ENCODE measurements around the gene STAB2.
A peak's percentile ranks its signal among the peaks of the same experiment; 100 is the strongest.

The STAB2 gene

GRCh38 chr12:103547376-103547775, 39.7 kb upstream of the STAB2 start:
- TF ChIP-seq USF1 (IDR thresholded peaks at IDR 0.05), result no peak
- no peak for TF ChIP-seq YY1 (IDR thresholded peaks at IDR 0.05; ENCODE audit: low read depth)
- no peak for TF ChIP-seq TCF12 (IDR thresholded peaks at IDR 0.05; ENCODE audit: low read depth)
- no peak for TF ChIP-seq REST (IDR thresholded peaks at IDR 0.05; ENCODE audit: low read depth)

- TF ChIP-seq TAF1 (IDR thresholded peaks at IDR 0.05; ENCODE audit: low read depth), result no peak
- TF ChIP-seq REST (IDR thresholded peaks at IDR 0.05; ENCODE audit: low read depth), result no peak
- TF ChIP-seq TCF12 (IDR thresholded peaks at IDR 0.05; ENCODE audit: low read depth), result no peak
- no peak for TF ChIP-seq RAD21 (IDR thresholded peaks at IDR 0.05; ENCODE audit: low read depth)
- TF ChIP-seq CEBPB (IDR thresholded peaks at IDR 0.05), result no peak
- no peak for TF ChIP-seq EP300 (IDR thresholded peaks at IDR 0.05; ENCODE audit: borderline replicate concordance)
- TF ChIP-seq NFIC (IDR thresholded peaks at IDR 0.05), result no peak
- no peak for TF ChIP-seq FOXM1 (IDR thresholded peaks at IDR 0.05; ENCODE audit: borderline replicate concordance, low read depth)
- TF ChIP-seq MAX (IDR thresholded peaks at IDR 0.05), result no peak
- TF ChIP-seq YY1 (IDR thresholded peaks at IDR 0.05; ENCODE audit: low read depth), result no peak
Observed at GRCh38 chr12:103547929-103548328, 39.1 kb upstream of the STAB2 start.

- TF ChIP-seq USF1 (IDR thresholded peaks at IDR 0.05) (no peak), RAD21 (IDR thresholded peaks at IDR 0.05; ENCODE audit: low read depth) (peak; percentile 96)
Observed at GRCh38 chr12:103548622-103549601, 38.2 kb upstream of the STAB2 start.

GRCh38 chr12:103556890-103557627, 30.0 kb upstream of the STAB2 start:
- TF ChIP-seq NFIC (IDR thresholded peaks at IDR 0.05) (no peak), TAF1 (IDR thresholded peaks at IDR 0.05; ENCODE audit: low read depth) (no peak), EP300 (IDR thresholded peaks at IDR 0.05; ENCODE audit: borderline replicate concordance) (no peak), ZBTB7A (IDR thresholded peaks at IDR 0.05; ENCODE audit: low read depth) (no peak), EGR1 (IDR thresholded peaks at IDR 0.05) (no peak), YY1 (IDR thresholded peaks at IDR 0.05; ENCODE audit: low read depth) (no peak), REST (IDR thresholded peaks at IDR 0.05; ENCODE audit: low read depth) (no peak), TCF12 (IDR thresholded peaks at IDR 0.05; ENCODE audit: low read depth) (no peak), TEAD4 (IDR thresholded peaks at IDR 0.05) (no peak), USF1 (IDR thresholded peaks at IDR 0.05) (no peak), CEBPB (IDR thresholded peaks at IDR 0.05) (no peak), FOXM1 (IDR thresholded peaks at IDR 0.05; ENCODE audit: borderline replicate concordance, low read depth) (no peak), MAX (IDR thresholded peaks at IDR 0.05) (no peak), RAD21 (IDR thresholded peaks at IDR 0.05; ENCODE audit: low read depth) (no peak), CREB1 (IDR thresholded peaks at IDR 0.05; ENCODE audit: low read depth) (no peak)

Data from Ishikawa (cell line).